Fibroblast of the aortic adventitia (primary cell): ENCODE results near the gene ADCY1. TPM values are rescaled to one million over a fixed set of nuclear protein-coding genes. Genes with fewer than 3 reads are reported as not detected.

ENCODE experiments used
- DNase-seq: peaks from one replicate; pipeline ENCODE4 v3.0.0-alpha.2; 2010; ENCODE audit warnings: low read depth
- H3K4me3 ChIP-seq: 2 replicates; pipeline ENCODE4 v1.5.1; 2011; ENCODE audit warnings: low read depth, mild to moderate bottlenecking, control low read depth, low read length, moderate library complexity
- total RNA-seq: library from RNA; depleted of rRNA; stranded (reverse); fragments of >200 nt; gene quantifications from 2 replicates; pipeline ENCODE4 v1.2.3, GENCODE V29; 2012; ENCODE audit warnings: low replicate concordance
- TF ChIP-seq, protein P1 (sequence below): IDR thresholded peaks from 2 replicates; pipeline ENCODE4 v1.5.1; 2011; ENCODE audit warnings: mild to moderate bottlenecking, low read length, control low read depth, inconsistent platforms; ENCODE audit not compliant: insufficient read depth

ADCY1 gene
- total RNA-seq, 1 donor: 0.72 TPM

DNA sequence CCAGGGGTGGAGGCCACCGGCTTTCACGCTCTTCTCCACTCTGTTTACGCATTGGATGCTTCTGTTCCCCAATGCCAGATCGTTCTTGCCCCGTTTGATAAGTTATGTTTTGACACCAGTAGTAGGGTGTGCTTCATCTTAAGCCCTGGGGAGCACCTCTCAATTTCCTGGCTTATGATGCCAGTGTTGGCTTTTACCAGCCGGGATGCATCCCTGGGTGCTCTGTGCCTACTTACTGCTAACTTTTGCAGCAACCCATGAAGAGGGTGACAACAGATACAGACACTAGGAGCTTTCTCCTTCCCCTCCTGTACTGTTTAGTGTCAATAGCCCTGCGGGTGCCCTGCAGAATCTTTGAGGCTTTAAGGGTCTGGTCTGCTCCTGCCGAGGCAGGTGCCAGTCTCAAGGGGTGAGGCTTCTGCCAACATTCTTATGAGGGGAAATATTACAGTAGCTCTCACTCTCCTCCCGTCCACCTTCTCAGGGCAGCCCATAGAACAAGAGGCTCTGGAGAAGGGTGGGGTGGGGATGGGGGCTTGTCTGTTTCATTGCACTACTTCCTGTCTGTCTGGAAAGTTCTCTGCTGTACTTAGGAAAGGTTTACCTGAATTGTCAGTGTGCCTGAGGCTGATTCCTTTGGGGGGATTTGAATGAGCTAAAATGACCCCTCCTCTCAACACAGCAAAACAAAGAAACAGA is 23.3 kb downstream of the ADCY1 start:
- no peak overlapping the region for H3K4me3 ChIP-seq
- no peak for DNase-seq
- TF ChIP-seq, protein P1, sequence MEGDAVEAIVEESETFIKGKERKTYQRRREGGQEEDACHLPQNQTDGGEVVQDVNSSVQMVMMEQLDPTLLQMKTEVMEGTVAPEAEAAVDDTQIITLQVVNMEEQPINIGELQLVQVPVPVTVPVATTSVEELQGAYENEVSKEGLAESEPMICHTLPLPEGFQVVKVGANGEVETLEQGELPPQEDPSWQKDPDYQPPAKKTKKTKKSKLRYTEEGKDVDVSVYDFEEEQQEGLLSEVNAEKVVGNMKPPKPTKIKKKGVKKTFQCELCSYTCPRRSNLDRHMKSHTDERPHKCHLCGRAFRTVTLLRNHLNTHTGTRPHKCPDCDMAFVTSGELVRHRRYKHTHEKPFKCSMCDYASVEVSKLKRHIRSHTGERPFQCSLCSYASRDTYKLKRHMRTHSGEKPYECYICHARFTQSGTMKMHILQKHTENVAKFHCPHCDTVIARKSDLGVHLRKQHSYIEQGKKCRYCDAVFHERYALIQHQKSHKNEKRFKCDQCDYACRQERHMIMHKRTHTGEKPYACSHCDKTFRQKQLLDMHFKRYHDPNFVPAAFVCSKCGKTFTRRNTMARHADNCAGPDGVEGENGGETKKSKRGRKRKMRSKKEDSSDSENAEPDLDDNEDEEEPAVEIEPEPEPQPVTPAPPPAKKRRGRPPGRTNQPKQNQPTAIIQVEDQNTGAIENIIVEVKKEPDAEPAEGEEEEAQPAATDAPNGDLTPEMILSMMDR: no peak

DNA sequence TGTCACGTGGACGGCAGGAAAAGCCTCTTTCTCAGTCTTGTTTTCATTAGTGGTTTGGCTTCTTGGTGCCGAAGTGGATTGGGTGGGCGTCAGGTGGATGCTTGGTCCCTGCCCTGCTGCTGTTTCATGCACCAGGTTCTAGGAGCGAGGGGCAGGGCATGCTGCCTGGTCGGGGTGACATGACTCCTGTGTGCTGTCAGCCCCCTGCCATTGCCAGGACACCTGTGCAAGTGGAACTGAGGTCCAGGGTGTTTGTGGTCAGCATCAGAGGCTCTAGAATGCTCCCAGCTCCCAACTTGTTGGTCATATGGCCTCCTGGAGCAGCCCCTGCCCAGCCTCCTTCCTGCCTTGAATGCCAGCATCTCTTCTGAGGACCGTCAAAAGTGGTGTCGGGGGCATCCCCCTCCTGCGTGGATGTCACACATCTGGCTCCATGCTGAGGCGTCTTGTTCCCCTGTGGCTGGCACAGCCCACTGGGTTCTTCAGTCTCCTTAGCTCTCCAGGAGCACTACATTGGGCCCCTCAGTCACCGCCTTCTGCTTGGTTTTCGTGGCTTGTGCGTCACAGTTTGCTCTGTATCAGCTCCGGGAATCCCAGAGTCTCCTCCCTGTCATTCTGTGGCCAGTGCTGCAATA is 24.8 kb downstream of the ADCY1 start:
- H3K4me3 ChIP-seq: no peak overlapping the region
- TF ChIP-seq, protein P1: no peak
- DNase-seq: no peak

DNA sequence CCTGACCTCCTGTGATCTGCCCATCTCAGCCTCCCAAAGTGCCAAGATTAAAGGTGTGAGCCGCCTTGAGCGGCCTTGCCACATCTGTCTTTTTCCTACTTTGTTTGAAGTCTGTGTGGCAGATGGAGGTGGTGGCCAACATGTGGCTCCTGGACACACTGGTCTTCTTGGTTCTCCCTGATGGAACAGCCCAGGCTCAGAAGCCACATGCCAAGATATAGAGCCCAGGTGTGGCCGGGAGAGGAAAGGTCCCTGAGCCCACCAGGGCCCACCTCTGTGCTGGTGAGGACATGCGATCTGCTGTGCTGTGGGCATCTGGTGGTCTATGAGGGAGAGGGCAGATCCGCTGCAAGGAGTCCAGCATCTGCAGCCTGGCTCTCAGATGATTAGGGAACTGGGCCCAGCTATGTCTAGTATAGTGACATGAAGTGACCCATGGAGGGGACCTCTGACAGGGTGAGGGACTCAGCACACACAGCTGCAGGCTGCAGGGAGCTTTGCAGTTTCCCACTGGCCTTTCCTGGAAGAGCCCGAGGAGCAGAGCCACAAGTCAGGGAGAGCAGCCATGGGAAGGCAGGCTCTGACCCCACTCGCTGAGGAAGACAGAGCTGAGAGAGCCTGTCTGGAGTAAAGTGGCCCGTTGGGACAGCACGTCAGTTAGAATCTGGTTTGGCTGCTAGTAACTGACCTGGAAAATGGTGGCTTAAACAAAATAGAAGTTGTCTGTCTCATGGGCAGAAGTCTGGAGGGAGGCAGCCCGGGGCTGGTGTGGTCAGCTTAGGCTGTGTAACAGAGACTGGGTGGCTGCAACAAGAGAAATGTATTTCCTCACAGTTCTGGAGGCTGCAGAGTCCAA is 25.9 kb downstream of the ADCY1 start:
- no peak for DNase-seq
- H3K4me3 ChIP-seq: no peak overlapping the region
- TF ChIP-seq, protein P1: no peak

DNA sequence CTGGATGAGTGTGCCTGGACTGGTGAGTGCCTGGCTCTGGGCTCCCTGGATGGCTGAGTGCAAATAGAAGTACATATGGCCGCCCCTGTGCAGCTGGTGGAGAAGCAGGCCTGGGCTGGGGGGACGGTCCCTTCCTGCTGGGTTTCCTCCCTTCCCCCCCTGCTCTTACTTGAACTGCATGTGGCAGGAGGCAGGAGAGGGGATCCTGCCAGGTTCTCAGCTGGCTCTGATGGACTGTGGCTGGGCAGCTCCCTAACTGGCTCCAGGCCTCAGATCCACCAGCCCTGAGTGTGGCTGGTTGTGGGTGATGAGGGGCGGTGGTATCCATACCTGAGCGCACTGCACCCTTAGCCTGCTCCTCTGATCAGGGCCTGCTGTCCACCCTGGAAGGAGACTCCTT is 26.9 kb downstream of the ADCY1 start:
- TF ChIP-seq, protein P1: no peak
- no peak for DNase-seq
- H3K4me3 ChIP-seq: no peak overlapping the region

DNA sequence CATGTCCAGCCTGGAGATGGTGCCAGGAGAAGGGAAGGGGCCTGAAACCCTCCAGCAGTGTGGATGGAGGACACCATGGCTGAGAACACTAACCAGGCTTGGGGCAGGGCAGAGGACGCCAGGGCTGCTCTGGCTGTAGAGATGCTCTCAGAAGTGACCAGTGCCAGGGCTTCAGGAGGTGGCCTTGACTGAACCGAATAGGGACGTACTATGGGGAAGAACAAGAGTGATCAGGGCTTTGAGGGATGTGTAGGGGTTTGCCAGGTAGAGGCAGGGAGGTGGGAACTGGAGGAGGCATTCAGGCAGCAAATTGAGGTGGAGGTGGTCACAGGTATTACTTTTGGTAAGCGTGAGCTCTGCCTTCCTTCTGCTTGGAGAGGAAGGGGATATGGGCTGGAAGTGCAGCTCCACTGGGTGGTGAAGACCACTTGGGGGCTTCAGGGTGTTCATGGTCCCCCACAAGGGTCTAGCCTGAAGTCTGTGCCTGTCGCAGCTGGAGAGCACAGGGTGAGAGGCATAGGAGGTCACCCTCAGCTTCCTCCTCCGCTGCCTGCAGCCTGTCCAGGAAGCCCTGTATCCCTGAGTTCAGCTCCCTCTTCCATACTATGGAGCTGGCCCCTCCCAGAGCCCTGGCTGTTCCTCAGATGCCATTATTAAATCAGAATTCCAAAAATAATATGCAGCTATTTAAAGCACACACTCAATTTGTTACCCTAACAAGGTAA is 27.8 kb downstream of the ADCY1 start:
- TF ChIP-seq, protein P1: no peak
- H3K4me3 ChIP-seq: no peak overlapping the region

DNA sequence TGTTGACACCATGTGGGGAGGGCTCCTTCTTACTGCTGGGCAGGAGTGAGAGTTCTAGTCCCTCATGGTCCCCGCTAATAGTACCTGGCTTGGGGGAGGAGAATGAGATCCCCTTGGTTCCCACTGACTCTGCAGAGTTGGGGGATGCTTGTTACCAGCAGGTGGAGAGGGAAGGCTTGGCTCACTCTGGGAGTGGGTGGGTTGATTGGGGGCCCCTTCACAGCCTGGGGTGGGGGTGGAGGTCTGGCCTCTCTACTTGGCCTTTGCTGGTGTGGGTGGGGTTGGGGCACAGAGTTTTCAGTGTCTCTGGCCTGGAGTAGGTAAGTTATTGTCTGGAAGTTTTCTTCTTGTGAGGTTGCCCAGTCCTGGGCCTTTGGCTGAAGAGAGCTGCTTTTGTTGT is 31.9 kb downstream of the ADCY1 start:
- DNase-seq: no peak
- TF ChIP-seq, protein P1: no peak
- no peak overlapping the region for H3K4me3 ChIP-seq

More for the DNA sequence above, 27.8 kb downstream of the ADCY1 start:
- DNase-seq: no peak
